CD4-positive, alpha-beta T cell (primary cell): Measurements from ENCODE around the gene FBXO44. TPM values are rescaled to one million over a fixed set of nuclear protein-coding genes. Genes with fewer than 3 reads are reported as not detected.
"Not testable (repeated sequence)": the region's sequence is repeated elsewhere in the genome, so short reads cannot be mapped to it uniquely, and the experiment has no call there.

ENCODE experiments used
- ATAC-seq: fragments of 200-7000 bp; cut with Tn5 transposase; one replicate; pipeline ENCODE4 v1.10.0; 2022; ENCODE audit warnings: mild to moderate bottlenecking; ENCODE audit not compliant: poor library complexity
- CTCF ChIA-PET: fragments of 350-600 bp; sonication (Branson Sonifier 250); formaldehyde crosslinking; loops from one replicate; lab custom pipeline; 2021; ENCODE audit warnings: antibody characterized with exemption, inconsistent platforms; lab: Charles Lee
- POLR2A ChIA-PET: fragments of 350-600 bp; sonication (Branson Sonifier 250); formaldehyde crosslinking; loops from one replicate; lab custom pipeline; 2021; ENCODE audit warnings: antibody characterized with exemption, inconsistent platforms; lab: Charles Lee
- DNase-seq, 14 experiments: peaks; one replicate each; pipeline ENCODE4 v3.0.0-alpha.2; 2013 to 2020; ENCODE audit warnings: mixed read lengths in 2 of 14
- H3K27ac ChIP-seq, 2 donors: one replicate each; pipeline versions ENCODE4 v1.5.1 to v1.7.0; 2013; ENCODE audit warnings: low read length in 2 of 2, low read depth in 1 of 2, mild to moderate bottlenecking in 1 of 2
- H3K27me3 ChIP-seq, 2 experiments: 1 replicate in 1 of 2; 2 replicates in 1 of 2; pipeline versions ENCODE4 v1.6.1 to v1.7.0; 2013; ENCODE audit warnings: low read length in 2 of 2, control low read depth in 1 of 2, mild to moderate bottlenecking in 1 of 2, moderate library complexity in 1 of 2; ENCODE audit not compliant: insufficient read depth in 2 of 2, control insufficient read depth in 1 of 2
- H3K36me3 ChIP-seq: one replicate; pipeline ENCODE4 v1.6.1; 2013; ENCODE audit warnings: low read length, control low read depth; ENCODE audit not compliant: insufficient read depth
- H3K4me1 ChIP-seq: one replicate; pipeline ENCODE4 v1.6.1; 2013; ENCODE audit warnings: low read length, control low read depth; ENCODE audit not compliant: insufficient read depth
- H3K4me3 ChIP-seq: one replicate; pipeline ENCODE4 v1.5.1; 2013; ENCODE audit warnings: mild to moderate bottlenecking, low read length, moderate library complexity
- H3K9me3 ChIP-seq, 2 experiments: 1 replicate in 1 of 2; 2 replicates in 1 of 2; pipeline versions ENCODE4 v1.6.1 to v1.7.0; 2013; ENCODE audit warnings: low read length in 2 of 2, mild to moderate bottlenecking in 2 of 2, control low read depth in 1 of 2, moderate library complexity in 1 of 2; ENCODE audit not compliant: control insufficient read depth in 1 of 2, insufficient read depth in 1 of 2
- H3K27ac Mint-ChIP-seq: one replicate; pipeline ENCODE4 v1.8.0; 2020; ENCODE audit warnings: mixed read lengths
- H3K27me3 Mint-ChIP-seq: one replicate; pipeline ENCODE4 v1.8.0; 2021; ENCODE audit warnings: mixed read lengths
- H3K36me3 Mint-ChIP-seq: one replicate; pipeline ENCODE4 v1.8.0; 2021; ENCODE audit warnings: low read depth, mixed read lengths
- H3K4me1 Mint-ChIP-seq: one replicate; pipeline ENCODE4 v1.8.0; 2021; ENCODE audit warnings: low read depth, mixed read lengths
- H3K4me3 Mint-ChIP-seq: one replicate; pipeline ENCODE4 v1.8.0; 2020; ENCODE audit warnings: mild to moderate bottlenecking, mixed read lengths
- H3K9me3 Mint-ChIP-seq: one replicate; pipeline ENCODE4 v1.8.0; 2020; ENCODE audit warnings: mixed read lengths
- CTCF ChIP-seq: fragments of 200-600 bp; IDR thresholded peaks from one replicate; pipeline ENCODE4 v1.8.0; 2022; ENCODE audit warnings: antibody characterized with exemption, mild to moderate bottlenecking
- intact Hi-C, 2 experiments: fragments of 100-400 bp; cut with DNase I in 1 of 2; cut with micrococcal nuclease in 1 of 2; formaldehyde crosslinking; loops; one replicate each; pipeline versions ENCODE4 v1.15.1 to v1.9.0; 2023 to 2025; cut with DNase I, micrococcal nuclease
- total RNA-seq, 174 experiments: library from RNA in 2 of 174; stranded (reverse) in 2 of 174; gene quantifications; one replicate each; pipeline ENCODE4 v1.2.3 and lab custom pipeline; 2021 to 2026

Gene FBXO44
- total RNA-seq, 2 experiments from 2014 or later, result 44.9 to 48.4 TPM

GRCh38 chr1:11640944-11641343 is 13.7 kb upstream of the FBXO44 start:
- Histone ChIP-seq H3K4me1 (peaks cover 4% of the 10 kb centered on the region), H3K4me3 (no peak overlapping the region), H3K27ac (no peak overlapping the region), H3K27me3 (peaks cover 2 to 6% of the 10 kb centered on the region in 2 experiments), H3K9me3 (no peaks in the 10 kb centered on the region), H3K36me3 (no peaks in the 10 kb centered on the region)
- Mint-ChIP-seq H3K4me1 (no peaks in the 10 kb centered on the region), H3K36me3 (no peaks in the 10 kb centered on the region), H3K9me3 (no peaks in the 10 kb centered on the region), H3K4me3 (no peak overlapping the region), H3K27ac (no peak overlapping the region), H3K27me3 (peaks cover 16% of the 10 kb centered on the region)
- intact Hi-C loops, result loop anchor here in 1 of 2 experiments (10.0 kb wide), 1 partner anchor 1146 kb away; no protein-coding TSS in a partner anchor
- no peak for TF ChIP-seq CTCF
- ChIA-PET POLR2A (no interaction called here), CTCF (interaction anchor here (0.6 to 3.2 kb wide), 3 partner anchors 9 to 400 kb away, joined by 4 to 19 read pairs (median 6); no protein-coding TSS in a partner anchor)
- ATAC-seq (no peak), DNase-seq (no peak)

GRCh38 chr1:11641776-11642305 is 12.8 kb upstream of the FBXO44 start:
- DNase-seq (no peak), ATAC-seq (no peak)
- Mint-ChIP-seq H3K27ac (no peak overlapping the region), H3K36me3 (no peaks in the 10 kb centered on the region), H3K9me3 (no peaks in the 10 kb centered on the region), H3K27me3 (peaks cover 7% of the 10 kb centered on the region), H3K4me1 (no peaks in the 10 kb centered on the region), H3K4me3 (no peak overlapping the region)
- Histone ChIP-seq H3K4me1 (peaks cover 4% of the 10 kb centered on the region), H3K27me3 (peaks cover 0 to 2% of the 10 kb centered on the region in 2 experiments), H3K36me3 (no peaks in the 10 kb centered on the region), H3K27ac (no peak overlapping the region), H3K4me3 (no peak overlapping the region), H3K9me3 (no peaks in the 10 kb centered on the region)
- CTCF ChIA-PET, result interaction anchor here (0.5 to 3.2 kb wide), 20 partner anchors 8 to 1154 kb away, joined by 3 to 19 read pairs (median 4); partner anchors contain the start of genes FBXO6 and UBIAD1
- intact Hi-C loops, result loop anchor here (1.0 to 10.0 kb wide), 4 partner anchors 305 to 1147 kb away; no protein-coding TSS in a partner anchor
- no peak for TF ChIP-seq CTCF
- POLR2A ChIA-PET, result interaction anchor here (1.1 to 1.2 kb wide), 2 partner anchors 8 to 604 kb away, joined by 3 to 4 read pairs; no protein-coding TSS in a partner anchor

GRCh38 chr1:11642418-11643017 is 12.2 kb upstream of the FBXO44 start:
- not testable (repeated sequence) for H3K4me1 Mint-ChIP-seq, H3K27me3 ChIP-seq, H3K27me3 Mint-ChIP-seq, H3K36me3 Mint-ChIP-seq, H3K27ac Mint-ChIP-seq, H3K4me1 ChIP-seq, H3K4me3 ChIP-seq, H3K36me3 ChIP-seq, H3K9me3 ChIP-seq, H3K4me3 Mint-ChIP-seq, H3K9me3 Mint-ChIP-seq, H3K27ac ChIP-seq
- peak; percentile 82 for ATAC-seq
- peak; percentile 92 for TF ChIP-seq CTCF
- intact Hi-C loops, result loop anchor here (1.0 to 10.0 kb wide), 4 partner anchors 305 to 1148 kb away; no protein-coding TSS in a partner anchor
- peak; percentile 52 to 86 (median 67) for DNase-seq
- ChIA-PET POLR2A (interaction anchor here (1.1 to 1.2 kb wide), 2 partner anchors 9 to 605 kb away, joined by 3 to 4 read pairs; no protein-coding TSS in a partner anchor), CTCF (interaction anchor here (0.5 to 3.2 kb wide), 19 partner anchors 8 to 1155 kb away, joined by 3 to 19 read pairs (median 4); partner anchors contain the start of genes FBXO6 and UBIAD1)
